HepG2 (cell line): Measurements from ENCODE around the gene HHLA2. TPM values are rescaled to one million over a fixed set of nuclear protein-coding genes. Genes with fewer than 3 reads are reported as not detected.

Experiments used
- ATAC-seq: fragments of 200-7000 bp; cut with Tn5 transposase; 3 replicates; pipeline ENCODE4 v1.9.1; 2020; ENCODE audit warnings: mild to moderate bottlenecking, moderate library complexity
- BruUV-seq: library from RNA; stranded (reverse); fragments of 400-500 nt; replicated peaks from 2 replicates; lab custom pipeline; 2021; lab: Mats Ljungman, UMichigan
- CTCF ChIA-PET: fragments of 300-600 bp; formaldehyde crosslinking; extraction: SDS; loops from one replicate; lab custom pipeline; 2021; ENCODE audit warnings: low total read pairs, inconsistent platforms, low intra/inter-chr PET ratio; lab: Yijun Ruan, JAX
- POLR2A ChIA-PET: fragments of 350-600 bp; sonication (Branson Sonifier 250); formaldehyde crosslinking; loops from one replicate; lab custom pipeline; 2020; ENCODE audit warnings: antibody characterized with exemption, inconsistent platforms; lab: Yijun Ruan, JAX
- DNase-seq: peaks from one replicate; pipeline ENCODE4 v3.0.0-alpha.2; 2015; ENCODE audit warnings: low spot score
- FAIRE-seq: peaks from 3 replicates; lab custom pipeline; 2011; peaks lifted over from hg19 to GRCh38; lab: Jason Lieb, UNC
- H2AFZ ChIP-seq: one replicate; pipeline ENCODE4 v1.6.1; 2011; ENCODE audit warnings: low read length, inconsistent platforms
- H3K27ac ChIP-seq: fragments of 300-600 bp; 3 replicates; pipeline ENCODE4 v1.8.0; 2011; ENCODE audit warnings: mixed run types, mild to moderate bottlenecking, mixed read lengths, low read length, inconsistent platforms; ENCODE audit not compliant: insufficient read depth; ENCODE audit errors: extremely low read length
- H3K27me3 ChIP-seq, 2 experiments: fragments of 200-600 bp in 1 of 2; 2 replicates in 1 of 2; 3 replicates in 1 of 2; pipeline versions ENCODE4 v1.6.0 to v1.8.0; 2011; ENCODE audit warnings: low read length in 2 of 2, mild to moderate bottlenecking in 2 of 2, moderate library complexity in 2 of 2, inconsistent platforms in 1 of 2; ENCODE audit not compliant: insufficient read depth in 2 of 2, control insufficient read depth in 1 of 2
- H3K36me3 ChIP-seq, 2 experiments: fragments of 200-600 bp in 1 of 2; replicated peaks in 1 of 2; 2 replicates in 1 of 2; 3 replicates in 1 of 2; pipeline versions ENCODE4 v1.5.1 to v1.8.0; 2011; ENCODE audit warnings: low read length in 2 of 2, inconsistent platforms in 1 of 2; ENCODE audit not compliant: insufficient read depth in 2 of 2, control insufficient read depth in 1 of 2
- H3K4me1 ChIP-seq: 2 replicates; pipeline ENCODE4 v1.5.1; 2012; ENCODE audit warnings: low read length, inconsistent platforms; ENCODE audit not compliant: insufficient read depth
- H3K4me2 ChIP-seq: 2 replicates; pipeline ENCODE4 v1.6.0; 2011; ENCODE audit warnings: low read depth, low read length, inconsistent platforms
- H3K4me3 ChIP-seq, 3 experiments: fragments of 200-600 bp in 1 of 3; sonication (generic), shearing (Covaris generic) in 1 of 3; replicated peaks in 1 of 3; 2 replicates each; pipeline ENCODE4 v1.5.1; 2011 to 2016; ENCODE audit warnings: low read length in 3 of 3, inconsistent platforms in 2 of 3, low read depth in 2 of 3, mild to moderate bottlenecking in 2 of 3, control low read depth in 1 of 3, mixed read lengths in 1 of 3; ENCODE audit not compliant: insufficient read depth in 1 of 3
- H3K79me2 ChIP-seq: one replicate; pipeline ENCODE4 v1.6.1; 2011; ENCODE audit warnings: low read length, inconsistent platforms; ENCODE audit not compliant: insufficient read depth
- H3K9ac ChIP-seq: 2 replicates; pipeline ENCODE4 v1.6.0; 2011; ENCODE audit warnings: mild to moderate bottlenecking, low read depth, low read length, inconsistent platforms; ENCODE audit not compliant: insufficient read depth
- H3K9me3 ChIP-seq: 2 replicates; pipeline ENCODE4 v1.5.1; 2012; ENCODE audit warnings: mild to moderate bottlenecking, low read length
- H4K20me1 ChIP-seq: 2 replicates; pipeline ENCODE4 v1.6.0; 2011; ENCODE audit warnings: inconsistent platforms, mild to moderate bottlenecking, low read length, moderate library complexity; ENCODE audit not compliant: insufficient read depth
- NFYB ChIP-seq: sonication (generic); formaldehyde crosslinking; IDR thresholded peaks from 2 replicates; pipeline ENCODE4 v1.4.0; 2020; ENCODE audit warnings: missing genetic modification reagents
- NR2F1 ChIP-seq, 2 experiments: fragments of 450-650 bp in 1 of 2; formaldehyde crosslinking in 1 of 2; IDR thresholded peaks; 2 replicates each; pipeline versions ENCODE4 v1.5.0 to v1.6.1; 2016 to 2020; ENCODE audit warnings: mild to moderate bottlenecking in 1 of 2, missing compliant biosample characterization in 1 of 2, missing genetic modification reagents in 1 of 2, moderate library complexity in 1 of 2
- THAP9 ChIP-seq: sonication (generic); formaldehyde crosslinking; IDR thresholded peaks from 2 replicates; pipeline ENCODE4; 2020; ENCODE audit warnings: missing genetic modification reagents, mild to moderate bottlenecking, borderline replicate concordance
- ZNF34 ChIP-seq: sonication (generic); formaldehyde crosslinking; IDR thresholded peaks from 2 replicates; pipeline ENCODE4 v1.4.0; 2020; ENCODE audit warnings: mild to moderate bottlenecking, missing genetic modification reagents, borderline replicate concordance
- ZNF414 ChIP-seq: sonication (generic); formaldehyde crosslinking; IDR thresholded peaks from 2 replicates; pipeline ENCODE4 v1.5.0; 2020; ENCODE audit warnings: missing genetic modification reagents
- ZNF512 ChIP-seq: sonication (generic); formaldehyde crosslinking; IDR thresholded peaks from 2 replicates; pipeline ENCODE4 v1.4.0; 2020; ENCODE audit warnings: mild to moderate bottlenecking, missing genetic modification reagents
- ZNF747 ChIP-seq: sonication (generic); formaldehyde crosslinking; IDR thresholded peaks from 2 replicates; pipeline ENCODE4 v1.8.1; 2023; ENCODE audit warnings: missing genetic modification reagents, mild to moderate bottlenecking, borderline replicate concordance
- ZSCAN20 ChIP-seq: sonication (generic); formaldehyde crosslinking; IDR thresholded peaks from 2 replicates; pipeline ENCODE4 v1.4.0; 2020; ENCODE audit warnings: missing genetic modification reagents, mild to moderate bottlenecking, borderline replicate concordance
- WGBS: methylation state at CpG from one replicate; pipeline ENCODE4 v1.1.6; 2017; ENCODE audit warnings: low lambda C conversion rate; 5-methylcytosine and 5-hydroxymethylcytosine counted together
- in situ Hi-C: cut with HindIII; loops from 2 replicates; pipeline ENCODE4 v1.10.0; 2017; ENCODE audit warnings: low pct_unique_long_range_greater_than_20kb; ENCODE audit not compliant: extremely low pct_ligation_motif_present
- intact Hi-C: fragments of 100-400 bp; cut with micrococcal nuclease; formaldehyde crosslinking; loops from one replicate; pipeline ENCODE4 v1.10.0; 2022; ENCODE audit not compliant: unreplicated experiment
- polyA plus RNA-seq, 8 experiments: library from polyadenylated mRNA; depleted of rRNA in 3 of 8; stranded (reverse) in 7 of 8; unstranded in 1 of 8; fragments of >200 nt; fragmentation: Illumina TruSeq in 4 of 8; extraction: Trizol in 4 of 8; gene quantifications; 2 replicates each; pipeline versions ENCODE4 v1.2.1 to v1.2.3, GENCODE V29; 2011 to 2016; ENCODE audit warnings: low read depth in 4 of 8, missing spikeins in 1 of 8, mixed read lengths in 1 of 8; ENCODE audit not compliant: insufficient read depth in 1 of 8
- total RNA-seq, 5 experiments: library from RNA; depleted of rRNA; stranded (reverse); fragments of >200 nt; fragmentation: Illumina TruSeq; extraction: Trizol; gene quantifications; 2 replicates each; pipeline ENCODE4 v1.2.3, GENCODE V29; 2016; ENCODE audit warnings: low read depth in 1 of 5

The HHLA2 gene
- total and polyA plus RNA-seq, 2 of the 13 experiments (the other 11 are each of a cell fraction or from before 2014, with no cell fraction given): not detected

GRCh38 chr3:108302570-108302969 is 6.2 kb downstream of the HHLA2 start (continued):
- TF ChIP-seq ZNF512 (CRISPR knock-in tag): no peak
- TF ChIP-seq THAP9: no peak
- no peak for TF ChIP-seq NR2F1 (CRISPR knock-in tag; IDR thresholded peaks at IDR 0.05)

- Histone ChIP-seq H3K9me3 (0 out of 2 replicates have a peak, but pooled peaks cover 6% of the 10 kb centered on the region), H4K20me1 (no peaks in the 10 kb centered on the region), H3K36me3 (no peaks in the 10 kb centered on the region), H2AFZ (no peak overlapping the region), H3K27me3 (no peaks in the 10 kb centered on the region), H3K4me2 (no peak overlapping the region), H3K4me1 (no peaks in the 10 kb centered on the region), H3K27ac (no peak overlapping the region), H3K9ac (no peak overlapping the region), H3K4me3 (no peak overlapping the region), H3K79me2 (no peaks in the 10 kb centered on the region)
- no peak for FAIRE-seq
- no TSS peak for BruUV-seq
- CTCF ChIA-PET: no interaction called here
- no peak for DNase-seq
- no peak for ATAC-seq
- in situ Hi-C loops (no loop called here), intact Hi-C loops (no loop called here)
- WGBS: 22% methylated on average over 1 of the region's 1 CpG
- TF ChIP-seq ZNF414 (CRISPR knock-in tag): no peak
- TF ChIP-seq ZSCAN20 (CRISPR knock-in tag): no peak
- no peak for TF ChIP-seq NFYB (CRISPR knock-in tag)
- no peak for TF ChIP-seq ZNF747 (CRISPR knock-in tag)
- no peak for TF ChIP-seq ZNF34 (CRISPR knock-in tag)
- TF ChIP-seq NR2F1 (CRISPR knock-in tag; IDR thresholded peaks at IDR 0.05): no peak
- POLR2A ChIA-PET: no interaction called here
Measured at GRCh38 chr3:108305484-108306172, 9.3 kb downstream of the HHLA2 start.
